Mesenchymal stem cell (in vitro differentiated cells and primary cell): Measurements from ENCODE around the gene TUBAL3. TPM values are rescaled to one million over a fixed set of nuclear protein-coding genes. Genes with fewer than 3 reads are reported as not detected.
A peak's percentile ranks its signal among the peaks of the same experiment; 100 is the strongest.

ENCODE experiments used
- DNase-seq: peaks from one replicate; pipeline ENCODE4 v3.0.0-alpha.2; 2013
- H2AFZ ChIP-seq: one replicate; pipeline ENCODE4 v1.6.1; 2013; ENCODE audit warnings: low read depth, mild to moderate bottlenecking, control low read depth, inconsistent platforms, low read length, moderate library complexity
- H2AK5ac ChIP-seq: 2 replicates; pipeline ENCODE4 v1.6.1; 2013; ENCODE audit warnings: low read length, moderate library complexity, mild to moderate bottlenecking, inconsistent platforms; ENCODE audit not compliant: severe bottlenecking
- H2BK120ac ChIP-seq: one replicate; pipeline ENCODE4 v1.6.1; 2013; ENCODE audit warnings: low read depth, mild to moderate bottlenecking, inconsistent platforms, low read length, moderate library complexity
- H2BK12ac ChIP-seq, 2 experiments: one replicate each; pipeline ENCODE4 v1.6.1; 2013; ENCODE audit warnings: inconsistent platforms in 2 of 2, low read length in 2 of 2, mild to moderate bottlenecking in 2 of 2, moderate library complexity in 2 of 2, control low read depth in 1 of 2
- H2BK15ac ChIP-seq: one replicate; pipeline ENCODE4 v1.6.1; 2013; ENCODE audit warnings: mild to moderate bottlenecking, low read depth, inconsistent platforms; ENCODE audit not compliant: poor library complexity, severe bottlenecking
- H2BK5ac ChIP-seq: 2 replicates; pipeline ENCODE4 v1.6.1; 2013; ENCODE audit warnings: low read depth, mild to moderate bottlenecking, low read length, control low read depth, inconsistent platforms; ENCODE audit not compliant: poor library complexity, severe bottlenecking
- H3K14ac ChIP-seq, 2 experiments: one replicate each; pipeline ENCODE4 v1.6.1; 2013; ENCODE audit warnings: inconsistent platforms in 2 of 2, low read length in 2 of 2, control low read depth in 1 of 2, mild to moderate bottlenecking in 1 of 2, moderate library complexity in 1 of 2
- H3K18ac ChIP-seq, 2 experiments: one replicate each; pipeline ENCODE4 v1.6.1; 2013; ENCODE audit warnings: inconsistent platforms in 2 of 2, low read length in 2 of 2, control low read depth in 1 of 2, low read depth in 1 of 2, mild to moderate bottlenecking in 1 of 2
- H3K23ac ChIP-seq, 2 experiments: one replicate each; pipeline ENCODE4 v1.6.1; 2013; ENCODE audit warnings: inconsistent platforms in 2 of 2, low read length in 2 of 2, mild to moderate bottlenecking in 2 of 2, moderate library complexity in 2 of 2, control low read depth in 1 of 2
- H3K27ac ChIP-seq: 2 replicates; pipeline ENCODE4 v1.5.1; 2013; ENCODE audit warnings: mild to moderate bottlenecking, moderate library complexity, low read length, control low read depth, inconsistent platforms; ENCODE audit not compliant: poor library complexity, severe bottlenecking
- H3K27me3 ChIP-seq, 2 experiments: 2 replicates each; pipeline versions ENCODE4 v1.6.1 to v1.7.0; 2013; ENCODE audit warnings: low read length in 2 of 2, mild to moderate bottlenecking in 2 of 2, moderate library complexity in 2 of 2, control low read depth in 1 of 2, inconsistent platforms in 1 of 2; ENCODE audit not compliant: control insufficient read depth in 1 of 2, insufficient read depth in 1 of 2
- H3K36me3 ChIP-seq, 2 experiments: 2 replicates each; pipeline versions ENCODE4 v1.6.1 to v1.7.0; 2013; ENCODE audit warnings: low read length in 2 of 2, control low read depth in 1 of 2, inconsistent platforms in 1 of 2, low read depth in 1 of 2, mild to moderate bottlenecking in 1 of 2; ENCODE audit not compliant: insufficient read depth in 2 of 2, control insufficient read depth in 1 of 2
- H3K4ac ChIP-seq, 2 experiments: one replicate each; pipeline ENCODE4 v1.6.1; 2013; ENCODE audit warnings: inconsistent platforms in 2 of 2, low read length in 2 of 2, mild to moderate bottlenecking in 2 of 2, moderate library complexity in 2 of 2, control low read depth in 1 of 2, low read depth in 1 of 2
- H3K4me1 ChIP-seq: 2 replicates; pipeline ENCODE4 v1.6.1; 2013; ENCODE audit warnings: low read depth, low read length, control low read depth; ENCODE audit not compliant: control insufficient read depth, insufficient read depth
- H3K4me2 ChIP-seq: 2 replicates; pipeline ENCODE4 v1.6.1; 2013; ENCODE audit warnings: low read length, mild to moderate bottlenecking, inconsistent platforms; ENCODE audit not compliant: poor library complexity, severe bottlenecking
- H3K4me3 ChIP-seq, 2 experiments: 2 replicates each; pipeline versions ENCODE4 v1.5.1 to v1.7.0; 2013; ENCODE audit warnings: low read length in 2 of 2, mild to moderate bottlenecking in 2 of 2, control low read depth in 1 of 2, low read depth in 1 of 2; ENCODE audit not compliant: insufficient read depth in 1 of 2
- H3K79me1 ChIP-seq: replicated peaks from 2 replicates; pipeline ENCODE4 v1.6.1; 2013; ENCODE audit warnings: mild to moderate bottlenecking, control low read depth, low read length, inconsistent platforms; ENCODE audit not compliant: poor library complexity, severe bottlenecking
- H3K9ac ChIP-seq: 2 replicates; pipeline ENCODE4 v1.7.0; 2013; ENCODE audit warnings: mild to moderate bottlenecking, low read length, moderate library complexity
- H3K9me3 ChIP-seq: 2 replicates; pipeline ENCODE4 v1.7.0; 2013; ENCODE audit warnings: mild to moderate bottlenecking, low read length; ENCODE audit not compliant: control insufficient read depth
- H4K8ac ChIP-seq: one replicate; pipeline ENCODE4 v1.6.1; 2013; ENCODE audit warnings: inconsistent platforms, mild to moderate bottlenecking, low read length, moderate library complexity
- H4K91ac ChIP-seq: one replicate; pipeline ENCODE4 v1.6.1; 2013; ENCODE audit warnings: mild to moderate bottlenecking, low read length, inconsistent platforms
- WGBS: methylation state at CpG from one replicate; pipeline ENCODE4 v1.1.7; 2013; ENCODE audit warnings: mixed read lengths; 5-methylcytosine and 5-hydroxymethylcytosine counted together
- polyA plus RNA-seq, 2 experiments: library from polyadenylated mRNA; stranded (reverse); fragments of 200-250 nt; gene quantifications; one replicate each; pipeline ENCODE4 v1.2.3, GENCODE V29; 2013

The TUBAL3 gene
- not detected for polyA plus RNA-seq (2013, experiment 1 of 2)
- polyA plus RNA-seq (2013, experiment 2 of 2), result not detected

DNA sequence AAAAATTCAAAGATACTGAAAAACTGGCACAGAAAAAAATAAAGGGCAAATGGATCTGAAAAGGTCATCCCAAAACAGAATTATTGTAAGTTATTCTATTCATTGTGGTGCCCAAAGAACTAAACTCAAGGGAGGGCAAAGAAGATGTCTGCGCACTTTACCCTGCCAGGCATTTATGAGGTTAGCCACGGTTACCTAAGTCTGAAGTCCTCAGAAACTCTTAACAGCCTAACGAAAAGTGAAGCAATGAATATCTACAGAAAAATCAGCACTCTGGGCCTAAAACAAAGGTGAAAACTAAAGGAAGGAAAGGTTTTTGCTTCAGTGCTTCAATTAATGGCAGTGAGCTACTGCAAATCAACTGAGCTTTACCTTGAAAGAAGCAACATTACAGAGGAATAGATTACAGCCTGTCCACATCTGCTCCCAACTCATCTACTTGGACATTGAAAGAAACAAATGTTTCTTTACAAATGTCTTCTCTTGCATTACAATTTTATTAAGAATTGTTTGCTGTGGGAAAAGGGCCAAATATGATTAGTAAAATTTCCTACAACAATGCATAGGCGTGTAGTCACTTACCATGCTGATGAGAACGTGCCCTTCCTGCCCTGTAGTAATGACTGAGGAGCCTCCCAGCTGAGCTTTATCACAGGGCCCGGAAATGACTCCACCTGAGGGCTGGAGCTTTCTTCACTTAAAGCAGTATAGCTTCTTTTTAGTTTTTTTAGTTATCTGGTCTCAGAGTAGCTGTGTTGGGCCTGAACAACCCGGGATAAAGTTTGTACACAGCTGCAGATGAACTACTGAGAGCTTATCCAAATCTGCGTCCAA lies at the start of gene TUBAL3:
Gene TUBAL3 (minus strand): TSS at position 621 of the 834 bp plus-strand sequence. CDS start 36 bp downstream, at position 585.
- H2AK5ac ChIP-seq, result no peak within 1 kb of the TSS
- H3K4me1 ChIP-seq, result no peaks in the 10 kb centered on the region
- no peaks in the 10 kb centered on the region for H3K36me3 ChIP-seq
- no peak for DNase-seq
- no peak within 1 kb of the TSS for H2BK12ac ChIP-seq
- no peak within 1 kb of the TSS for H3K27ac ChIP-seq
- no peak within 1 kb of the TSS for H4K8ac ChIP-seq
- H2AFZ ChIP-seq, result no peak within 1 kb of the TSS
- no peak within 1 kb of the TSS for H2BK15ac ChIP-seq
- H3K4ac ChIP-seq, result no peak within 1 kb of the TSS
- no peak within 1 kb of the TSS for H3K18ac ChIP-seq
- no peak within 1 kb of the TSS for H3K14ac ChIP-seq
- H3K4me3 ChIP-seq, result no peak within 1 kb of the TSS
- no peak within 1 kb of the TSS for H3K23ac ChIP-seq
- H3K9me3 ChIP-seq, result no peaks in the 10 kb centered on the region
- no peak within 1 kb of the TSS for H2BK120ac ChIP-seq
- H3K9ac ChIP-seq, result no peak within 1 kb of the TSS
- no peak within 1 kb of the TSS for H4K91ac ChIP-seq
- WGBS, result 74% methylated on average over 6 of the region's 8 CpGs
- no peaks in the 10 kb centered on the region for H3K79me1 ChIP-seq
- no peak within 1 kb of the TSS for H3K4me2 ChIP-seq
- no peak within 1 kb of the TSS for H2BK5ac ChIP-seq
- peaks cover under 1 to 9% of the 10 kb centered on the region in 2 experiments for H3K27me3 ChIP-seq

DNA sequence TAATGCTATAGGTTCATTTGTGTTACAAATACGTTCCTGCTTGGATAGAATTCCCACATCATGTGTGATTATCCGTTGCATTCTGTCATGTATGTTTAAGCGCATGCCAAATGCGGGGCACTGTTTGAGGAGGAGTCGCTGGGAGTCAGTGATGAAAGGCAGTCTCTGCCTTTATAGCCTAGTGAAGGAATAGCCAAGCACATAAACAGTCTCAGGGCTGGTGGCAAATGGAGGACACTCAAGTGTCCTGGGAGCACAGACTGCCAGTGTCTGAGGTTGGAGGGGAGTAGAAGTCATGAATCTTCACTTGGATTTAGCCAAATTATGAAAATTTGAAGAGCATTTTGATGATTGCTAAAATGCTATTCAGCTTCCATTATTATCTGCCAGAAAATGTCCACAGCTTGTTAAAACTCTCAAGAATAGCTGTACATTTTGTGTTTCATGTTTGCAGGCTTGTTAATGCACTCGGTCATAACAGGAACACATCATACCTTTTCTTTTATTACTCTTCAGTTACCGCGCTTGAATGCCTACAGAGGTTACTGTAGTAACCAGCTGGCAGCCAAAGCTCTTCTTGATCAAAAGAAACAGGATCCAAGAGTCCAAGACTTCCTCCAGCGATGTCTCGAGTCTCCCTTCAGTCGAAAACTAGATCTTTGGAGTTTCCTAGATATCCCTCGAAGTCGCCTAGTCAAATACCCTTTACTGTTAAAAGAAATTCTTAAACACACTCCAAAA lies 49.3 kb upstream of the TUBAL3 start:
- Histone ChIP-seq H3K9me3 (no peaks in the 10 kb centered on the region), H3K79me1 (peaks cover 12% of the 10 kb centered on the region), H3K4me3 (no peak overlapping the region), H4K8ac (no peak overlapping the region), H2BK120ac (no peak overlapping the region), H3K27ac (no peak overlapping the region), H3K4me1 (peaks cover 2% of the 10 kb centered on the region), H2BK12ac (no peak overlapping the region), H3K9ac (no peak overlapping the region), H3K18ac (no peak overlapping the region), H3K4me2 (no peak overlapping the region), H4K91ac (no peak overlapping the region), H3K14ac (no peak overlapping the region), H2BK15ac (no peak overlapping the region), H3K23ac (no peak overlapping the region), H2AK5ac (no peak overlapping the region), H2BK5ac (no peak overlapping the region), H3K36me3 (peaks cover 14 to 73% of the 10 kb centered on the region in 2 experiments), H3K27me3 (no peaks in the 10 kb centered on the region), H2AFZ (no peak overlapping the region), H3K4ac (no peak overlapping the region)
- no peak for DNase-seq
- WGBS, result 95% methylated on average over 13 of the region's 13 CpGs

DNA sequence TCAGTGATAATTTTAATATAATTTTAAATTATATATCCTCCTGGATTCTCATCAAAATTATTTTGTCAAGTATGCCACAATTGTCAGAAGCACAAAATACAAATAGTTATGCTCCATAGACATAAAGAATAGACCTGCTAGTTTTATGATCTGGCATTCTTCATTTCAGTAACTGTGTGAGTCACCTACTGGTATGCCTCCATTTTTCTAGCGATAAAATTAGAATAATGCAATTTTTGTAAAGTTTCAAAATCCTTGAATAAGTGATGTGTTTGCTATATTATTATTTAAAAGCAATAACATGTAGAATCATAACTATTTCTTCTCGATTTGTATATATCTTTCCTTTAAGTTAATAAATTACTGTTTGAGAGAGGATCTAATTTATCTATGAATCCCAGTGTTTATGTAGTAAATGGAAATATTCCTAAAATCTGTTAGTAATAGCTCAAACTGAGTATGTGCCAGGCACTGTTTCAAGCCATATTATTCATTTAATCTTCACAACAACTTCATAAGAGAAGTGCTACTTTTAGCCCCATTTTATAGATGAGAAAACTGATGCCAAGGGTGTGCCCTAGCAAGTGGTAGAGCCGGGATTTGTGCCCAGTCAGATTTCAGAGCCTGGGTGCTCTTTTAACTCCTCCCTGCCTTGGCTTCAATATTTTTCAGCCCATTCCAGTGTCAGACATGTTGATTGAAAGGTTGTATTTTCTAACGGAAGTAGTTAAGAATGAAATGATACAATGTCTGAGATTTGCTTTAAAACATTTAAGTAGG lies 46.2 kb upstream of the TUBAL3 start:
- WGBS, result 92% methylated on average over 1 of the region's 4 CpGs
- no peak overlapping the region for H3K14ac ChIP-seq

More for the DNA sequence above, 46.2 kb upstream of the TUBAL3 start:
- peak overlapping the region; percentile 97 for H3K9ac ChIP-seq
- peaks cover 9 to 43% of the 10 kb centered on the region in 2 experiments for H3K36me3 ChIP-seq
- H2BK5ac ChIP-seq, result no peak overlapping the region
- no peak overlapping the region for H4K91ac ChIP-seq
- no peak overlapping the region for H2BK12ac ChIP-seq
- H3K4ac ChIP-seq, result no peak overlapping the region
- H3K9me3 ChIP-seq, result no peaks in the 10 kb centered on the region
- H3K4me3 ChIP-seq, result no peak overlapping the region
- peaks cover 2% of the 10 kb centered on the region for H3K4me1 ChIP-seq
- H2AFZ ChIP-seq, result no peak overlapping the region
- H3K23ac ChIP-seq, result no peak overlapping the region
- H4K8ac ChIP-seq, result no peak overlapping the region
- H2AK5ac ChIP-seq, result no peak overlapping the region
- peaks cover 7% of the 10 kb centered on the region for H3K79me1 ChIP-seq
- H3K18ac ChIP-seq, result no peak overlapping the region
- no peak overlapping the region for H2BK120ac ChIP-seq
- H3K27ac ChIP-seq, result no peak overlapping the region
- no peak overlapping the region for H2BK15ac ChIP-seq
- no peak for DNase-seq
- H3K27me3 ChIP-seq, result no peaks in the 10 kb centered on the region
- H3K4me2 ChIP-seq, result no peak overlapping the region
